IMR-90 (cell line): ENCODE measurements around the gene CTRB1. TPM values are rescaled to one million over a fixed set of nuclear protein-coding genes. Genes with fewer than 3 reads are reported as not detected.

Experiments
- ATAC-seq: fragments of 200-7000 bp; cut with Tn5 transposase; 2 replicates; pipeline ENCODE4 v1.9.1; 2020; ENCODE audit warnings: low read depth, mild to moderate bottlenecking, moderate library complexity
- BruUV-seq: library from RNA; stranded (reverse); fragments of 400-500 nt; replicated peaks from 2 replicates; lab custom pipeline; 2021; lab: Mats Ljungman, UMichigan
- CTCF ChIA-PET: fragments of 300-600 bp; formaldehyde crosslinking; extraction: SDS; loops from one replicate; lab custom pipeline; 2021; ENCODE audit warnings: antibody characterized with exemption; lab: Yijun Ruan, JAX
- POLR2A ChIA-PET: fragments of 300-600 bp; sonication (Branson Sonifier 250); formaldehyde crosslinking; loops from one replicate; lab custom pipeline; 2022; ENCODE audit warnings: antibody characterized with exemption; ENCODE audit not compliant: unreplicated experiment; lab: Charles Lee
- DNase-seq: peaks from one replicate; pipeline ENCODE4 v3.0.0; 2013
- H2AFZ ChIP-seq: replicated peaks from 2 replicates; pipeline ENCODE3; 2013; ENCODE audit warnings: low read length, mild to moderate bottlenecking; ENCODE audit not compliant: poor library complexity
- H2AK5ac ChIP-seq: 2 replicates; pipeline ENCODE4 v1.6.1; 2013; ENCODE audit warnings: low read depth, low read length, inconsistent platforms
- H2AK9ac ChIP-seq: replicated peaks from 2 replicates; pipeline ENCODE3; 2013; ENCODE audit warnings: mild to moderate bottlenecking, low read depth, low read length, moderate library complexity; ENCODE audit not compliant: poor library complexity
- H2BK120ac ChIP-seq: 2 replicates; pipeline ENCODE4 v1.6.1; 2013; ENCODE audit warnings: low read depth, low read length, inconsistent platforms
- H2BK15ac ChIP-seq: 3 replicates; pipeline ENCODE4 v1.6.1; 2013; ENCODE audit warnings: low read depth, low read length, inconsistent platforms
- H2BK20ac ChIP-seq: 2 replicates; pipeline ENCODE4 v1.6.1; 2013; ENCODE audit warnings: low read depth, mild to moderate bottlenecking, inconsistent platforms, low read length, moderate library complexity
- H2BK5ac ChIP-seq: 2 replicates; pipeline ENCODE4 v1.6.1; 2013; ENCODE audit warnings: mild to moderate bottlenecking, low read depth, low read length, inconsistent platforms; ENCODE audit not compliant: poor library complexity, severe bottlenecking
- H3K14ac ChIP-seq: replicated peaks from 2 replicates; pipeline ENCODE4 v1.6.1; 2013; ENCODE audit warnings: low read depth, low read length, inconsistent platforms
- H3K18ac ChIP-seq: 2 replicates; pipeline ENCODE4 v1.6.1; 2013; ENCODE audit warnings: low read depth, low read length, control low read depth
- H3K23ac ChIP-seq: 2 replicates; pipeline ENCODE4 v1.6.1; 2013; ENCODE audit warnings: low read depth, low read length, inconsistent platforms
- H3K27ac ChIP-seq: 2 replicates; pipeline ENCODE4 v1.5.1; 2013; ENCODE audit warnings: mild to moderate bottlenecking, control low read depth, low read length; ENCODE audit not compliant: insufficient read depth
- H3K27me3 ChIP-seq: 2 replicates; pipeline ENCODE4 v1.6.1; 2013; ENCODE audit warnings: low read length; ENCODE audit not compliant: control insufficient read depth, insufficient read depth
- H3K36me3 ChIP-seq: 2 replicates; pipeline ENCODE4 v1.6.1; 2013; ENCODE audit warnings: low read length, mixed read lengths; ENCODE audit not compliant: control insufficient read depth, insufficient read depth
- H3K4ac ChIP-seq: 2 replicates; pipeline ENCODE4 v1.6.1; 2013; ENCODE audit warnings: low read depth, low read length, inconsistent platforms
- H3K4me1 ChIP-seq: 2 replicates; pipeline ENCODE4 v1.6.1; 2013; ENCODE audit warnings: low read length, mixed read lengths; ENCODE audit not compliant: control insufficient read depth, insufficient read depth
- H3K4me2 ChIP-seq: 2 replicates; pipeline ENCODE4 v1.6.1; 2013; ENCODE audit warnings: low read depth, mild to moderate bottlenecking, control low read depth, low read length, moderate library complexity
- H3K4me3 ChIP-seq: 2 replicates; pipeline ENCODE4 v1.5.1; 2013; ENCODE audit warnings: low read depth, mild to moderate bottlenecking, control low read depth, low read length, moderate library complexity; ENCODE audit not compliant: insufficient read depth
- H3K56ac ChIP-seq: 2 replicates; pipeline ENCODE4 v1.6.1; 2013; ENCODE audit warnings: low read length, inconsistent platforms; ENCODE audit not compliant: insufficient read depth; ENCODE audit errors: extremely low read depth
- H3K79me1 ChIP-seq, 2 experiments: 2 replicates each; pipeline ENCODE4 v1.6.1; 2013; ENCODE audit warnings: low read length in 2 of 2, inconsistent platforms in 1 of 2, low read depth in 1 of 2
- H3K9ac ChIP-seq: 2 replicates; pipeline ENCODE4 v1.6.1; 2013; ENCODE audit warnings: low read depth, low read length, control low read depth
- H3K9me1 ChIP-seq: 2 replicates; pipeline ENCODE4 v1.6.1; 2013; ENCODE audit warnings: low read length, inconsistent platforms; ENCODE audit not compliant: insufficient read depth
- H3K9me3 ChIP-seq: 2 replicates; pipeline ENCODE4 v1.6.1; 2013; ENCODE audit warnings: low read length; ENCODE audit not compliant: control insufficient read depth, insufficient read depth
- H4K20me1 ChIP-seq: 2 replicates; pipeline ENCODE4 v1.6.1; 2013; ENCODE audit warnings: low read length, inconsistent platforms; ENCODE audit not compliant: insufficient read depth
- H4K5ac ChIP-seq: 2 replicates; pipeline ENCODE4 v1.6.1; 2013; ENCODE audit warnings: mild to moderate bottlenecking, low read depth, low read length, control low read depth
- H4K8ac ChIP-seq, 2 experiments: 2 replicates each; pipeline ENCODE4 v1.6.1; 2013; ENCODE audit warnings: low read depth in 2 of 2, low read length in 2 of 2, control low read depth in 1 of 2, inconsistent platforms in 1 of 2
- H4K91ac ChIP-seq: 2 replicates; pipeline ENCODE4 v1.6.1; 2013; ENCODE audit warnings: low read depth, low read length, inconsistent platforms; ENCODE audit not compliant: insufficient read depth
- CEBPB ChIP-seq: IDR thresholded peaks from 2 replicates; pipeline ENCODE4 v1.6.1; 2012; ENCODE audit warnings: low read depth, low read length, improper control_type of control experiment
- MXI1 ChIP-seq: IDR thresholded peaks from 2 replicates; pipeline ENCODE4 v1.6.1; 2012; ENCODE audit warnings: low read depth, mild to moderate bottlenecking, low read length, moderate library complexity, borderline replicate concordance
- RAD21 ChIP-seq: IDR thresholded peaks from 2 replicates; pipeline ENCODE4 v1.6.1; 2012; ENCODE audit warnings: low read length, improper control_type of control experiment
- WGBS, 2 experiments: methylation state at CpG; one replicate each; pipeline versions ENCODE4 v1.1.5 to v1.1.7; 2013; ENCODE audit warnings: missing lambda C conversion rate in 2 of 2; ENCODE audit not compliant: insufficient read length in 1 of 2; ENCODE audit errors: extremely low coverage in 2 of 2; 5-methylcytosine and 5-hydroxymethylcytosine counted together
- dilution Hi-C: fragments of 300-500 bp; cut with HindIII; formaldehyde crosslinking; loops from one replicate; pipeline ENCODE4 v1.14.3; 2018; ENCODE audit warnings: low sequenced_read_pairs; ENCODE audit not compliant: unreplicated experiment
- in situ Hi-C: fragments of 300-500 bp; cut with MboI; formaldehyde crosslinking; loops from 3 replicates; pipeline ENCODE4 v1.14.3; 2019; ENCODE audit warnings: low sequenced_read_pairs, inconsistent platforms, mixed read lengths
- intact Hi-C: fragments of 100-400 bp; cut with micrococcal nuclease; formaldehyde crosslinking; loops from 2 replicates; pipeline ENCODE4 v1.10.0; 2022
- polyA plus RNA-seq, 3 experiments: library from polyadenylated mRNA; depleted of rRNA; stranded (reverse); fragments of >200 nt; gene quantifications; 2 replicates each; pipeline ENCODE4 v1.2.3, GENCODE V29; 2012; ENCODE audit warnings: low replicate concordance in 1 of 3
- total RNA-seq: library from RNA; depleted of rRNA; stranded (reverse); fragments of >200 nt; gene quantifications from 2 replicates; pipeline ENCODE4 v1.2.3, GENCODE V29; 2012

CTRB1 gene
- total and polyA plus RNA-seq, 2 of the 4 experiments (the other 2 are of a cell fraction) = not detected

DNA sequence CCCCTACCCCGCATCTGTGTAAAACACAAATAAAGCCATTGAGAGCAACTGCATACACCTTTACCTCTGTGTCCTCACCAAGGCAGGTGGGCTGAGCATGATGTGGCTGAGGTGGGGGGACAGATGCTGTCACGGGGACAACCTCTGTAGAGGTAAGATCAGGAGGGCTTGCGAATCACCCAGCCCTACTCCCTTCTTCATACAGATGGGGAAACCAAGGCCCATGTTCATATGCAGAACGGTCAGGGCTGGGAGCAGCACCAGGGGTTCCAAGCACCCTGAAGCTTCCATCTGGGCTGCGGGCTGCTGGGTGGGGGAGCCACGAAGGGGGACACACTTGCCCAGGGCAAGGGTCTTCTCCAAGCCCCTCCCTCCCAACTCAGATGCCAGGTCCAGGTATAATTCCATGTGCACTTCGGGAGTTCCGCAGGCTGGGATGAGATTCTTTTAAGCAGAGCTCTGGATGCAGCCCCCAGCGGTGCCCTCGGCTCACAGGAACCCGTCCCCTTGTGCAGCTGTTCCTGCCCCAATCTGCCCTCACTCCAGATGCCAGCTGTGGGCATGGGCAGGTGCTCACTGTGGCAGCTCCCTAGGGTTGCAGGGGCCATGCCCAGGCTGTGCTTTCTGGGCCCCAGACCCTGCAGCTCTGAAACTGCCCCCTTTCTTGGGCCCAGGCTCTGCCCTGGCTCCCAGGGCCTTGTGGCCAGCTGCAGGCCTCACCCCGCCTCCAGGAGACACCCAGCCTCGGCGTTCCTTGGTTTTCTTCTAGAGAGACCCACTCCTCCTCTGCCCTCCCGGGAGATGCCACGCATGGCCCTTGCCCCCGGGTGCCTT lies 9.6 kb downstream of the CTRB1 start:
- Histone ChIP-seq H3K14ac (no peak overlapping the region), H3K4me1 (no peaks in the 10 kb centered on the region), H3K18ac (no peak overlapping the region), H3K9ac (no peak overlapping the region), H3K27me3 (no peaks in the 10 kb centered on the region), H3K36me3 (peaks cover 42% of the 10 kb centered on the region), H3K4me3 (no peak overlapping the region), H3K79me1 (peaks cover 9 to 63% of the 10 kb centered on the region in 2 experiments), H4K91ac (no peak overlapping the region), H3K56ac (no peak overlapping the region), H3K27ac (no peak overlapping the region), H3K4ac (no peak overlapping the region), H2BK15ac (no peak overlapping the region), H2AFZ (no peak overlapping the region), H4K5ac (no peak overlapping the region), H4K8ac (no peak overlapping the region), H3K9me1 (peaks cover 6% of the 10 kb centered on the region; the same call in 1 of the 2 replicates), H2BK120ac (no peak overlapping the region), H2BK5ac (no peak overlapping the region), H2AK5ac (no peak overlapping the region), H2BK20ac (no peak overlapping the region), H3K23ac (no peak overlapping the region), H4K20me1 (peaks cover 75% of the 10 kb centered on the region), H3K4me2 (no peak overlapping the region), H3K9me3 (no peaks in the 10 kb centered on the region), H2AK9ac (peak overlapping the region; percentile 50)
- no TSS peak for BruUV-seq
- DNase-seq (no peak), ATAC-seq (no peak)
- 73% methylated on average over 6 of the region's 17 CpGs; no CpG with 5 or more reads in 1 of the 2 experiments for WGBS, 2 experiments
- intact Hi-C loops (no loop called here), in situ Hi-C loops (no loop called here), dilution Hi-C loops (no loop called here)
- POLR2A ChIA-PET = no interaction called here
- CTCF ChIA-PET = interaction anchor here (0.6 kb wide), 1 partner anchor 40 kb away, joined by 3 read pairs; no protein-coding TSS in a partner anchor
- TF ChIP-seq RAD21 (no peak), MXI1 (no peak), CEBPB (no peak)
